H1 (cell line): ENCODE data around the gene CENPC. TPM values are rescaled to one million over a fixed set of nuclear protein-coding genes. Genes with fewer than 3 reads are reported as not detected.

Experiments used
- CTCF ChIA-PET: fragments of 300-600 bp; sonication (Branson Sonifier 250); formaldehyde crosslinking; loops from one replicate; lab custom pipeline; 2021; ENCODE audit not compliant: partially characterized antibody; lab: Charles Lee
- POLR2A ChIA-PET: fragments of 300-600 bp; sonication (Branson Sonifier 250); formaldehyde crosslinking; loops from one replicate; lab custom pipeline; 2021; ENCODE audit warnings: inconsistent platforms; ENCODE audit not compliant: partially characterized antibody; lab: Charles Lee
- DNase-seq, 2 experiments: peaks; one replicate each; pipeline versions ENCODE4 v3.0.0 to v3.0.0-alpha.2; 2010 to 2022; ENCODE audit warnings: low spot score in 2 of 2, low read depth in 1 of 2, mixed read lengths in 1 of 2
- FAIRE-seq: peaks from 2 replicates; lab custom pipeline; 2011; peaks lifted over from hg19 to GRCh38; lab: Jason Lieb, UNC
- H2AFZ ChIP-seq: 2 replicates; pipeline ENCODE4 v1.8.1; 2012; ENCODE audit warnings: low read length, inconsistent platforms
- H2AK5ac ChIP-seq: 2 replicates; pipeline ENCODE4 v1.6.1; 2013; ENCODE audit warnings: low read depth, low read length
- H2BK120ac ChIP-seq: replicated peaks from 2 replicates; pipeline ENCODE3; 2013; ENCODE audit warnings: low read depth, low read length, inconsistent platforms
- H2BK12ac ChIP-seq: 2 replicates; pipeline ENCODE4 v1.6.1; 2013; ENCODE audit warnings: low read depth, low read length
- H2BK15ac ChIP-seq: 2 replicates; pipeline ENCODE4 v1.6.1; 2013; ENCODE audit warnings: low read length
- H2BK20ac ChIP-seq: 2 replicates; pipeline ENCODE4 v1.6.1; 2013; ENCODE audit warnings: low read length
- H2BK5ac ChIP-seq: 2 replicates; pipeline ENCODE4 v1.6.1; 2013; ENCODE audit warnings: low read depth, low read length
- H3K14ac ChIP-seq: 2 replicates; pipeline ENCODE4 v1.6.1; 2013; ENCODE audit warnings: inconsistent platforms; ENCODE audit not compliant: insufficient read length
- H3K18ac ChIP-seq: 2 replicates; pipeline ENCODE4 v1.6.1; 2013; ENCODE audit warnings: low read length; ENCODE audit errors: extremely low read depth
- H3K23ac ChIP-seq: 2 replicates; pipeline ENCODE4 v1.6.1; 2013; ENCODE audit warnings: inconsistent platforms; ENCODE audit not compliant: insufficient read length
- H3K23me2 ChIP-seq: 2 replicates; pipeline ENCODE4 v1.6.1; 2013; ENCODE audit warnings: low read depth, low read length
- H3K27ac ChIP-seq: 2 replicates; pipeline ENCODE4 v1.6.1; 2011; ENCODE audit warnings: low read depth, low read length, inconsistent platforms
- H3K27me3 ChIP-seq, 4 experiments: replicated peaks in 1 of 4; 1 replicate in 1 of 4; 2 replicates in 3 of 4; pipeline versions ENCODE4 v1.6.1 to v1.8.1; 2011 to 2013; ENCODE audit warnings: low read length in 3 of 4, mild to moderate bottlenecking in 3 of 4, inconsistent platforms in 2 of 4, mixed read lengths in 2 of 4, moderate library complexity in 1 of 4; ENCODE audit not compliant: control insufficient read depth in 3 of 4, insufficient read depth in 3 of 4; ENCODE audit errors: extremely low read depth in 1 of 4
- H3K36me3 ChIP-seq, 4 experiments: 2 replicates each; pipeline versions ENCODE4 v1.6.1 to v1.8.1; 2011 to 2013; ENCODE audit warnings: mild to moderate bottlenecking in 4 of 4, low read length in 3 of 4, moderate library complexity in 2 of 4, control low read depth in 1 of 4, inconsistent platforms in 1 of 4; ENCODE audit not compliant: insufficient read depth in 4 of 4, control insufficient read depth in 2 of 4
- H3K4ac ChIP-seq: replicated peaks from 2 replicates; pipeline ENCODE3; 2013; ENCODE audit warnings: low read length, low read depth, mixed read lengths, inconsistent platforms; ENCODE audit not compliant: insufficient read length
- H3K4me1 ChIP-seq, 4 experiments: replicated peaks in 1 of 4; 1 replicate in 1 of 4; 2 replicates in 3 of 4; pipeline versions ENCODE4 v1.6.1 to v1.8.1; 2011 to 2013; ENCODE audit warnings: low read length in 3 of 4, inconsistent platforms in 2 of 4, mixed read lengths in 1 of 4; ENCODE audit not compliant: insufficient read depth in 4 of 4, control insufficient read depth in 3 of 4
- H3K4me2 ChIP-seq, 2 experiments: 2 replicates each; pipeline versions ENCODE4 v1.6.1 to v1.8.1; 2011 to 2013; ENCODE audit warnings: low read depth in 2 of 2, low read length in 2 of 2, control low read depth in 1 of 2, inconsistent platforms in 1 of 2, mild to moderate bottlenecking in 1 of 2; ENCODE audit not compliant: insufficient read depth in 1 of 2
- H3K4me3 ChIP-seq, 4 experiments: fragments of 200-600, 300-600 bp in 1 of 4; sonication (generic), shearing (Covaris generic), sonication (Bioruptor Twin) in 1 of 4; 2 replicates each; pipeline versions ENCODE4 v1.5.1 to v1.8.1; 2011 to 2016; ENCODE audit warnings: low read length in 4 of 4, low read depth in 3 of 4, control low read depth in 2 of 4, inconsistent platforms in 2 of 4, mild to moderate bottlenecking in 2 of 4, mixed read lengths in 1 of 4, moderate library complexity in 1 of 4; ENCODE audit not compliant: insufficient read depth in 2 of 4; ENCODE audit errors: extremely low read depth in 1 of 4
- H3K56ac ChIP-seq: replicated peaks from 2 replicates; pipeline ENCODE3; 2013; ENCODE audit warnings: low read depth, mild to moderate bottlenecking, mixed read lengths, low read length, inconsistent platforms; ENCODE audit not compliant: insufficient read length
- H3K79me1 ChIP-seq: 2 replicates; pipeline ENCODE4 v1.6.1; 2013; ENCODE audit warnings: low read depth, low read length, control low read depth
- H3K79me2 ChIP-seq, 2 experiments: 2 replicates each; pipeline versions ENCODE4 v1.6.1 to v1.8.1; 2012 to 2013; ENCODE audit warnings: low read length in 2 of 2, mild to moderate bottlenecking in 2 of 2, inconsistent platforms in 1 of 2; ENCODE audit not compliant: insufficient read depth in 2 of 2, control insufficient read depth in 1 of 2
- H3K9ac ChIP-seq, 4 experiments: replicated peaks in 1 of 4; 1 replicate in 1 of 4; 2 replicates in 3 of 4; pipeline versions ENCODE4 v1.6.1 to v1.8.1; 2011 to 2013; ENCODE audit warnings: low read depth in 3 of 4, low read length in 3 of 4, control low read depth in 2 of 4, mild to moderate bottlenecking in 2 of 4, moderate library complexity in 2 of 4, inconsistent platforms in 1 of 4; ENCODE audit errors: extremely low read depth in 1 of 4
- H3K9me3 ChIP-seq, 2 experiments: 2 replicates each; pipeline versions ENCODE4 v1.6.1 to v1.8.1; 2012 to 2013; ENCODE audit warnings: mild to moderate bottlenecking in 2 of 2, moderate library complexity in 2 of 2, control low read depth in 1 of 2, inconsistent platforms in 1 of 2, low read depth in 1 of 2, low read length in 1 of 2, mixed read lengths in 1 of 2; ENCODE audit not compliant: insufficient read depth in 2 of 2
- H4K20me1 ChIP-seq, 2 experiments: replicated peaks in 1 of 2; 2 replicates each; pipeline versions ENCODE3 to v1.8.1; 2011 to 2013; ENCODE audit warnings: inconsistent platforms in 2 of 2, low read length in 2 of 2, mild to moderate bottlenecking in 1 of 2; ENCODE audit not compliant: insufficient read depth in 2 of 2, control insufficient read depth in 1 of 2
- H4K5ac ChIP-seq: 2 replicates; pipeline ENCODE4 v1.6.1; 2013; ENCODE audit warnings: low read length, low read depth, mixed read lengths, inconsistent platforms; ENCODE audit not compliant: insufficient read length
- H4K8ac ChIP-seq: 2 replicates; pipeline ENCODE4 v1.8.0; 2013; ENCODE audit warnings: mild to moderate bottlenecking, moderate library complexity, low read length, inconsistent platforms; ENCODE audit not compliant: insufficient read depth; ENCODE audit errors: extremely low read depth
- H4K91ac ChIP-seq: replicated peaks from 2 replicates; pipeline ENCODE3; 2013; ENCODE audit warnings: low read length, mixed read lengths, inconsistent platforms; ENCODE audit not compliant: insufficient read length
- ASH2L ChIP-seq: fragments of 200-600, 300-600 bp; sonication (generic); IDR thresholded peaks from one replicate; pipeline ENCODE4 v1.7.1; 2017; ENCODE audit warnings: low read length
- CEBPB ChIP-seq: IDR thresholded peaks from 2 replicates; pipeline ENCODE4 v1.6.1; 2012; ENCODE audit warnings: low read depth, low read length
- CHD2 ChIP-seq: IDR thresholded peaks from 2 replicates; pipeline ENCODE4 v1.6.1; 2012; ENCODE audit warnings: low read length, improper control_type of control experiment
- EP300 ChIP-seq, 2 experiments: IDR thresholded peaks; 1 replicate in 1 of 2; 2 replicates in 1 of 2; pipeline ENCODE4 v1.6.1; 2011 to 2012; ENCODE audit warnings: low read depth in 2 of 2, low read length in 2 of 2, mild to moderate bottlenecking in 2 of 2, borderline replicate concordance in 1 of 2, inconsistent platforms in 1 of 2, moderate library complexity in 1 of 2
- POLR2A ChIP-seq, 2 experiments: IDR thresholded peaks; 1 replicate in 1 of 2; 2 replicates in 1 of 2; pipeline ENCODE4 v1.6.1; 2011; ENCODE audit warnings: low read depth in 2 of 2, low read length in 2 of 2, mild to moderate bottlenecking in 2 of 2; ENCODE audit errors: control extremely low read depth in 1 of 2
- TAF7 ChIP-seq: optimal IDR thresholded peaks from 2 replicates; pipeline ENCODE3; 2011; ENCODE audit warnings: low read depth, mild to moderate bottlenecking, inconsistent platforms, low read length, moderate library complexity, borderline replicate concordance
- TBP ChIP-seq: IDR thresholded peaks from 2 replicates; pipeline ENCODE4 v1.6.1; 2011; ENCODE audit warnings: low read depth, low read length, improper control_type of control experiment
- WGBS, 2 experiments: shearing (Covaris generic) in 1 of 2; methylation state at CpG; one replicate each; pipeline versions ENCODE4 v1.1.6 to v1.1.7; 2013 to 2015; ENCODE audit warnings: low lambda C conversion rate in 2 of 2, mixed read lengths in 2 of 2, inconsistent platforms in 1 of 2, low coverage in 1 of 2, missing lambda C conversion rate in 1 of 2; ENCODE audit not compliant: insufficient replicate concordance in 2 of 2, insufficient coverage in 1 of 2, insufficient read length in 1 of 2; ENCODE audit errors: extremely low coverage in 1 of 2, missing lambda C conversion rate in 1 of 2; 5-methylcytosine and 5-hydroxymethylcytosine counted together
- polyA plus RNA-seq, 7 experiments: library from polyadenylated mRNA; depleted of rRNA in 3 of 7; stranded (reverse) in 5 of 7; unstranded in 2 of 7; fragments of >200 nt in 5 of 7; fragments of 200-250 nt in 2 of 7; gene quantifications; 1 replicate in 5 of 7; 2 replicates in 1 of 7; 4 replicates in 1 of 7; pipeline versions ENCODE4 v1.2.1 to v1.2.3, GENCODE V29; 2011 to 2013; ENCODE audit warnings: missing spikeins in 2 of 7, mixed read lengths in 2 of 7
- total RNA-seq: library from RNA; stranded (reverse); fragmentation: NEBNext Ultra II Directional; extraction: Animal tissue kit (Norgen Biotek cat#: 25700); gene quantifications from 2 replicates; pipeline ENCODE4 v1.2.1, GENCODE V29; 2021
- TF ChIP-seq, protein P1 (sequence below): IDR thresholded peaks from 2 replicates; pipeline ENCODE4 v1.6.1; 2012; ENCODE audit warnings: inconsistent platforms

CENPC gene
- total and polyA plus RNA-seq, 2 of the 8 experiments (the other 6 are each of a cell fraction or from before 2014, with no cell fraction given): 2.8 to 15.7 TPM

DNA sequence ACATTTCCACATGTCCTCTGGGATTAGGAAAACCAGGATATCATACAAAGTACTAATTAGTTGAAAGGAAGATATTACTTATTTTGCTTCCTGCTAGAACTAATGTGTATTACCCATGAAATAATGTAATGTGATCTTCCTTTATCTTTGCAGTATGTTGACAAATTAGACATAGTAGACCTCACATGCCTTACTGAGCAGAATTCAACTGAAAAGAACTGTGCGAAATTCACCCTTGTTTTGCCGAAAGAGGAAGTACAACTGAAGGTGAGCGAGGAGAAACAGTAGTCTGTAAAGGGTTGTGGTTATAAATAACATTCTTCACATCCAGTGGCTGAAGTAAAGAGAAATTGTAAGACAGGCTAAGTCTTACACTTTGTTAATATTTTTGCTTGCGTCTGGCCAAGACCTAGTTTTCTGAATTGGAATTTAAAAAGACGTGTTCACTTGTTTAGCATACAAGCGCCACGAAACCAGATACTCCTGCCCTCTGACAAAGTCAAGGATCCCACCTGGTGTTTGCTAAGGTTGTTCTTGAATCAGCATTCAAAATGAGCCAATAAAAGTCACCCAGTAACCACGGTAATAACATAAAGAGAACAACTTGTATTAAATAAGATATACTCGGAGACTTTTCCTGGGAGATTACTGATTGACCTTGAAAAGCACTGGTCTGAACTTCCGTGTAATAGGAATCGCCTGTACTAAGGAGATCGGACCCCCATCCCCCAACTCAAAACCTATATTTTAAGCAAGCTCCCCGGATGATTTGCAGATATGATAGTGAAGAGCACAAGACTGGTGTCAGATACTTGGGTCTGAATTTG, 30.1 kb upstream of the CENPC start:
- ChIA-PET POLR2A (no interaction called here), CTCF (no interaction called here)
- Histone ChIP-seq H3K18ac (no peak overlapping the region), H2BK12ac (no peak overlapping the region), H3K36me3 (no peaks in the 10 kb centered on the region), H4K5ac (no peak overlapping the region), H2BK120ac (no peak overlapping the region), H3K4me1 (peaks cover 0 to 7% (median 2%) of the 10 kb centered on the region in 4 experiments; a peak in 1 of 7 replicates), H4K91ac (no peak overlapping the region), H2BK5ac (no peak overlapping the region), H3K9ac (no peak overlapping the region), H2AFZ (peak overlapping the region; percentile 99), H2BK15ac (no peak overlapping the region), H2AK5ac (no peak overlapping the region), H3K14ac (no peak overlapping the region), H3K4me3 (no peak overlapping the region), H4K20me1 (no peaks in the 10 kb centered on the region), H3K27ac (peak overlapping the region; percentile 27; the same call in 1 of the 2 replicates), H3K79me2 (no peaks in the 10 kb centered on the region), H3K9me3 (no peaks in the 10 kb centered on the region), H3K23ac (no peak overlapping the region), H3K79me1 (no peaks in the 10 kb centered on the region), H3K56ac (no peak overlapping the region), H2BK20ac (no peak overlapping the region), H3K4ac (no peak overlapping the region), H3K23me2 (no peaks in the 10 kb centered on the region), H3K4me2 (0 out of 4 replicates have a peak overlapping the region, but pooled peaks of 1 of the 2 experiments have one; percentile 1), H4K8ac (no peak overlapping the region), H3K27me3 (no peaks in the 10 kb centered on the region)
- TF ChIP-seq CHD2 (no peak), EP300 (IDR thresholded peaks at IDR 0.05; ENCODE audit: borderline replicate concordance in 1 of 2, low read depth in 2 of 2, low read length in 2 of 2) (no peak), POLR2A (IDR thresholded peaks at IDR 0.05; ENCODE audit: control extremely low read depth in 1 of 2, low read depth in 2 of 2, low read length in 2 of 2) (peak in 1 of 2 experiments; percentile 51; a peak in 1 of 3 replicates), ASH2L (no peak), TAF7 (peak; percentile 8), TBP (peak; percentile 32; the same call in 1 of the 2 replicates), CEBPB (no peak)
- TF ChIP-seq, protein P1, sequence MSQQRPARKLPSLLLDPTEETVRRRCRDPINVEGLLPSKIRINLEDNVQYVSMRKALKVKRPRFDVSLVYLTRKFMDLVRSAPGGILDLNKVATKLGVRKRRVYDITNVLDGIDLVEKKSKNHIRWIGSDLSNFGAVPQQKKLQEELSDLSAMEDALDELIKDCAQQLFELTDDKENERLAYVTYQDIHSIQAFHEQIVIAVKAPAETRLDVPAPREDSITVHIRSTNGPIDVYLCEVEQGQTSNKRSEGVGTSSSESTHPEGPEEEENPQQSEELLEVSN: no peak
- 82% methylated on average over 13 of the region's 13 CpGs; no CpG with 5 or more reads in 1 of the 2 experiments for WGBS, 2 experiments
- no peak for DNase-seq
- FAIRE-seq: no peak
